T follicular helper cell (primary cell): Measurements from ENCODE around the gene CNDP2.
A peak's percentile ranks its signal among the peaks of the same experiment; 100 is the strongest.
"Not testable (repeated sequence)": the region's sequence is repeated elsewhere in the genome, so short reads cannot be mapped to it uniquely, and the experiment has no call there.

Experiments used
- DNase-seq: peaks from one replicate; pipeline ENCODE4 v3.0.0-alpha.2; 2020; ENCODE audit warnings: low read depth

The CNDP2 gene

GRCh38 chr18:74534981-74535649, 39.0 kb downstream of the CNDP2 start:
- no peak for DNase-seq

DNA sequence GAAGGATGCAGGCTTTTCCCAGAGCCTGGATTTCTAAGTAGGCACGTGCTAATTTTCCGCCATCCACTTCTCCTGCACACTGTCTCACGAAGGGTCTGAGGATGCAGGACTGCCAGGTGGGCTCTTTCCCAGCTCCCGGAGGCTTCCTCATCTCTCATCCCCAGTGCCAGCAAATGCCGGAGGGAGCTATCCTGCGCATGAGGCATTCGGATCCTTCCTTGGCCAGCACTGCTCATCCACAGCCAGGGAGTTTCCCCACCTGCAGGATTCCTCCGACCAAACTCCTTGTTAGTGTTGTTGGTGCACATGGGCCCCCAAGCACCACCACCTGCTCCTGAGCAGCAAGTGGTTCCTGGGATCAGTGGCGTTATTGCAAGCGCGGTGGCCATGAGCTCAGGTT, 43.1 kb downstream of the CNDP2 start:
- no peak for DNase-seq

GRCh38 chr18:74540652-74541421, 44.7 kb downstream of the CNDP2 start:
- DNase-seq: no peak

- DNase-seq: no peak
Measured at GRCh38 chr18:74541703-74542555, 45.8 kb downstream of the CNDP2 start.

- no peak for DNase-seq
Measured at GRCh38 chr18:74544898-74545297, 48.7 kb downstream of the CNDP2 start.

- no peak for DNase-seq
Measured at GRCh38 chr18:74546007-74546406, 49.8 kb downstream of the CNDP2 start.

DNA sequence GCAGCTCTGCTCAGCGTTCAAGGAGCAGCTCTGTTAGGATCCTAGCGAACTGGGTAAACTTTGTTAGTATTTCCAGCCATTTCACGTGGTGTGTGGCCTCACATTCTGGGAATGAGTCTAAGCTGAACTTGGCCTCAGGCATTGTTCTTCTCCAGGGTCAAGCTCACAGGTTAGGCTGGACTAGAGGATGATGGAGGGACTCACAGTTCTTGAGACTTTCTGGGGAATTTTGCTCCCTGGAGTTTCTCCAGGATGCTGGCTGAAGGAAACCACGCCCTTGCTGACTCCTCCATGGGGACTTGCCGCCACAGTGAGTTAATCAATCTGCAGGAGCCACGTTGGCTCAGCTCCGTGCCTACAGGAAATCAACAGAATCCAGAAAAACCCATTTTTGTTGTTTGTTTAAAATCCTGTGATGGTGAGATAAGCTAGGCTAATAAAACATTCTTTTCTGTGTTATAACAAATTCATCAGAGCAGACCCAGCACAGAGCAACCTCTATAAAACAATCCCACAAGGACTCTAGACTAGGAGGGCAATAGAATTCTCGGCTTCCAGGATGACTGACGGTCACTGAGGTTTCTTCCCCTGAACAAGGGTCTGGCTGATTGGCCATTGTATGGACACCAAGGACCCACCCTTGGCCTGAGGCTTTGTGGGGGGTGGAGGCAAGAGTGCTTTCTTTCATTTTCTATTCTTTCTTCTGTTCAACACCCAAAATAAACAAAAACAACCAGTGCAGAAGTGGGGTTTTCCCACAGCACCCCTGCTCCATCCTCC, 50.8 kb downstream of the CNDP2 start:
- no peak for DNase-seq

DNA sequence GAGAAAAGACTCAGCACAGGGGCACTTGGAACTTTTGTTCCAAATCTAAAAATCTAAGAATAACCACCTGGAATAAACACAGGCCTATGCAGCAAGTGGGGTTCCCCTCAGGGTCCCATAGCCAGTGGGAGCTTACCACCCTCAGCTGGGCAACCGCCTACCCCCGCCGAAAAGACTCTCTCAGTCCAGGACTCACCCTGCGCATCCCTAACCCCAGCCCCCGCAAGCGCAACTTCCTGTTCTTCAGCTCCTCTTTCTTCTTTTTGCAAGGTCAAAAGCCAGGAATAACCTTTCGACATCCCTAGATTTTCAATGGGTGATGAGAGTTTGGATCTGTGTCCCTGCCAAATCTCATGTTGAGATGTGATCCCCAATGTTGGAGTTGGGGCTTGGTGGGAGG, 51.7 kb downstream of the CNDP2 start:
- DNase-seq: no peak

DNA sequence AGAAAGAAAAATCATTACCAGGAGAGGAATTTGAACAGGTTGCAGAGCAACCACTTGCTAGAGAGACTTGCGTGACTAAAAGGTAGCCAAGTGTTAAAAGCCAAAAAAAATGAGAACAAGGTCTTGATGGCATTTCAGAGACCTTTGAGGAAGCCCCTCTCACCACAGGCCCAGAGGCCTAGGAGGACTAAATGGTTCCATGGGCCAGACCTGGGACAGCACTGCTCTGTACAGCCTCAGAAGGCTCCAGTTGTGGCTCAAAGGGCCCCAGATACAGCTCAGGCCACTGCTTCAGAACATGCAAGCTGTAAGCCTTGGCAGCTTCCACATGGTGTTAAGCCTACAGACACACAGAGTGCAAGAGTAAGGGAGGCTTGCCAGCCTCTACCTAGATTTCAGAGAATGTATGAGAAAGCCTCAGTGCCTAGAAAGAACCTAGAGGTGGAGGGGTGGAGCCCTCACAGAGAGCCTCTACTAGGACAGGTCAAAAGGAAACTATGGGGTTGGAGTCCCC, 53.5 kb downstream of the CNDP2 start:
- DNase-seq: no peak

GRCh38 chr18:74550886-74551285, 54.7 kb downstream of the CNDP2 start:
- no peak for DNase-seq

DNA sequence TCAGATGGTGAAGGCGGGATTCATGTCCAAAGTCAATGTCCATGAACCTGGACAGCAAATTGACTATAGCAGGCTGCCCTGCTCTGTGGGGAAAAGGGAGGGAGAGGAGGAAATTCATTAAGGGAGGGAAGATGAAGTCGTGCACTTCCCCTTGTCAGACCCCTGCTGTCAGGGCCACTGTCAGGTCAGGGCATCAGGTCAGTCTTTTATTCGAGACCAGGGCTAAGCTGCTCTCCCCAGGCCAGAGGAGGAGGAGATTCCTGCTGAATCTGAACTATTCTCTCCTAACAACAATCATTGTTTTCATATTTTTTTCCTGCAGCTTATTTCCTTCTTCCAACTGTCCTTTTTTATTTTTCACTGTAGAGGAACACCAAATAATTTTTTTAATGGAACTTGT, 55.3 kb downstream of the CNDP2 start:
- no peak for DNase-seq

GRCh38 chr18:74551936-74552555, 55.9 kb downstream of the CNDP2 start:
- peak; percentile 64 for DNase-seq

DNA sequence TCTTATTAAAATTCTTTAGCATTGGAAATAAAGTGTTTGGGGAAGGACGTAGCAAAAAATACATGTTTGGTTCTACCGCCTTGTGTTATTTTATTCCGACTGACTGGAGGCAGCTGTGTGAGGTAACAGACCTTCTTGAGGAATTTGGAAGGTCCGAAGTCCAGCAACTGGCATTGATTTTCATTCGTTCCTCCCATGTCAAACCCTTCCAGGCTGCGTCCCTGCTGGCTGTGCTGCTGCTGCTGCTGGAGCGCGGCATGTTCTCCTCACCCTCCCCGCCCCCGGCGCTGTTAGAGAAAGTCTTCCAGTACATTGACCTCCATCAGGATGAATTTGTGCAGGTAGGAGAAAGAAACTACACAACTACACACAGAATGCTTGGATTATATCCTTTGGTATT, 60.0 kb downstream of the CNDP2 start:
- no peak for DNase-seq

DNA sequence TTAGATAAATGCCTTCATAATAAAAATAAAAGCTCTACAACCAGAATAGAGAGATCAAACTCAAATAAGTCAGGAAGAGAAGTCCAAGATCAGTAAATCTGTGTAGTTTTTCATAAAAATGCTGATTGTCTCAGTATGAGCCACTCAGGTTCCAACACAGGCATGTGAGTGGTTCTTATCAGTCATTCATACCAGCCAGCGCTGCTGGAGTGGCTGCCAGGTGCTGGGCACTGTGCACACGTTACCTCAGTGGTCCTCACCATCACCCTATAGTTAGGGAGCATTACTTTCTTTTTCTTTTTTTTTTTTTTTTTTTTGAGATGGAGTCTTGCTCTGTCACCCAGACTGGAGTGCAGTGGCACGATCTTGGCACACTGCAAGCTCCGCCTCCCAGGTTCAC, 61.9 kb downstream of the CNDP2 start:
- no peak for DNase-seq

DNA sequence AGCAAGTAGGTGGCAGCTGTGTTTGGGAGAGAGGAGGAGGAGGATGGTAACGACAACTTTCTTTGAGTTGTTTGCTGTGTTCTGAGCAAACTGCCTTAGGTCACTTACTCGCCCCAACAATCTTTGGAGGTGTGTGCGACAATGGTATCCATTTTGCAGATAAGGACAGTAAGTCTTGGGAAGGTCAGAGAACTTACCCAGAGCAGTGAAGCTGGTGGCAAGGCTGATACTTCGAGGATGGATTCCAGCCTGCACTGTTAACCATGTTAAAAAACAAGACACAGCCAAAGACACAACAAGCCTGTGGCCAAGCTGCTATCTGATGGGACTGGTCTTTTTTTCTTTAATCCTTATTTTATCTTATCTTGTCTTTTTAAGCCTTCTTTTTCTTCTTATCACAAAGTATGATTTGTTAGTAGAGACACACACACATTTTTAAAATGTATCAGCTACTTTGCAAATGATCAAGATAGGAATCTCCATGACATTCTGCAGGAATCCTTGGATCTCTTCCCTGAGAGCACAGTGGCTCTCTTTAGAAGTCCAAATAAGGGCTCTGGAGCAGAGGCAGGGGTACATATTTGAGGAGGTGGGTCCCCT, 66.1 kb downstream of the CNDP2 start:
- no peak for DNase-seq

- DNase-seq: no peak
Measured at GRCh38 chr18:74562775-74563174, 66.6 kb downstream of the CNDP2 start.

- DNase-seq: no peak
Measured at GRCh38 chr18:74563999-74564398, 67.8 kb downstream of the CNDP2 start.

DNA sequence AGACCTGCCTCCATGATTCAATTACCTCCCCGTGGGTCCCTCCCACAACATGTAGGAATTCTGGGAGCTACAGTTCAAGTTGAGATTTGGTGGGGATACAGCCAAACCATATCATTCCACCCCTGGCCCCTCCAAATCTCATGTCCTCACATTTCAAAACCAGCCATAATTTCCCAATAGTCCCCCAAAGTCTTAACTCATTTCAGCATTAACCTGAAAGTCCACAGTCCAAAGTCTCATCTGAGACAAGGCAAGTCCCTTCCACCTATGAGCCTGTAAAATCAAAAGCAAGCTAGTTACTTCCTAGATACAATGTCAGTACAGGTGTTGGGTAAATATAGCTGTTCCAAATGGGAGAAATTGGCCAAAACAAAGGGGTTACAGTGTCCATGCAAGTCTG, 69.0 kb downstream of the CNDP2 start:
- not testable (repeated sequence) for DNase-seq

- not testable (repeated sequence) for DNase-seq
Measured at GRCh38 chr18:74565993-74566392, 69.8 kb downstream of the CNDP2 start.

DNA sequence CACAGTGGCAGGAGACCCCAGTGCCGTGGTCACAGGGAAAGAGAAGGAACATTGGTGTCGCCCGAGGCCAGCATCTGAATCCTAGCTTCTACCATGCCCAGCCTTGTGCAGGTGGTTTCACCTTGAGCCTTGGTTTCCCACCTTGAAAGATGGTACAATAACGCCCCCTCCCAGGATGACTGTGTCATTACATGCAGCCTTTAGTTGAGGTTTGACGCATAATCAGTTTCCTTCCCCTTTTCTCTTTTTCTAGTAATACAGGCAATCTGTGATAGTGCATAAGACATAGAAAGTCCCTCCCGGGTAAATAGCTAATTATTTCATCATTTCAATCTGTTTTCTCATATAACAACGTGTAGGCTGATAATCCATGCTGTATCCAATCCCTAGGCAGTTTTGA, 71.7 kb downstream of the CNDP2 start:
- DNase-seq: no peak

DNA sequence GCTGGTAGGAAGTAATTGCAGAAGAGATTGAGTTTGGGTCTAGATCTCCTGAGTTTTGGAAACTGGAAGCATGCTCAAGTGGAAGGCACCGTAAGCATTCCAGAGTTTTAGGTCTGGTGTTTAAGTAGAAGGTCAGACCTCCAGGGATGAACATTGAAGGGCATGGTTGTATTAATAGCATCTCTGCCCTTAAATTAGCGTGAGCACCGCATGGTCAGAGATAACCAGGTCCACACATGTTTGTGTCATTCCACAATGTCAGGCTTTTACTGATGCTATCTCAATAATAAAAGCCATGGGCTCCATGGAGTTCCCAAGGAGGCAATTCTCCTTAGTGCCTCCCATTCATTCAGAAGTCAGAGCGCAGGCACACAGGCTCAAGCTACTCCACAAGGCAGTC, 73.2 kb downstream of the CNDP2 start:
- no peak for DNase-seq
